Superior temporal gyrus (tissue), 1 donor: ENCODE measurements around the gene TRIM29.

ENCODE experiments used
- DNase-seq: peaks from one replicate; pipeline ENCODE4 v3.0.0-alpha.2; 2016; ENCODE audit errors: extremely low spot score

TRIM29 gene

DNA sequence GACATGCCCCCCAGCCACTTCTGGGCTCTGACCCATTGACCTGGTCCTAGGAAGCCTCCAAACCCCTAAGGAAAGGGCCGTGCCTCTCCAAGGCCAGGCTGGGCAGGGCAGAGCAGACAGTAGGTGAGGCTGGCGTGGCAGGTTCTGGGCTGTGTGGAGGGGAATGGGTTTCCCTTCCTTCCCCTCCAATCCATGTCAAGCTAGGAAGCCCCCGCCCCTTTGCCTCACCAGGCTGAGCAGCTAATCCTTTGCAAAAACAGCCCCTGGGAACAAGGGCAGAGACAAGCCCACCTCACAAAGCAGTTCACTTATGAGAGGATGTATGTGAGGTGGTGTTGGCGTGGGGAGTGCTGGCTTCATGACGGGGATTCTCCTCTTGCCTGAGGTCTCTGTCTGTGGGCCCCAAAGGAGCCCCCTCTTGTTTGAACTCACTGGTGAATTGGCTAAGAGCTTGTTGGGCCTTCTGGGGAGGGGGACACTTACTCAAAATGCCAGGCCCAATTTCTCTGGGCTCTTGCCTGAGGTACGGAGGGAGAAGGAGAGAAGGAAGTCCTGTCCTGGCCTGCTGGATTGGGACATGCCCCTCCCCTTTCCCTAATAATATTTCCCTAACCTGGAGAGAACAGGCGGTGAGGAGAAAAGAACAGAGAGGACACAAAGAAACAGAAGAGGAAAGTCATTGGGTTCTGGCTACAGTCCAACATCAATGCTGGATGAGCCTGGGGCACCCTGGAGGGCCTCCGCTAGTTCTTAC is 1.6 kb upstream of the TRIM29 start:
- DNase-seq: no peak

DNA sequence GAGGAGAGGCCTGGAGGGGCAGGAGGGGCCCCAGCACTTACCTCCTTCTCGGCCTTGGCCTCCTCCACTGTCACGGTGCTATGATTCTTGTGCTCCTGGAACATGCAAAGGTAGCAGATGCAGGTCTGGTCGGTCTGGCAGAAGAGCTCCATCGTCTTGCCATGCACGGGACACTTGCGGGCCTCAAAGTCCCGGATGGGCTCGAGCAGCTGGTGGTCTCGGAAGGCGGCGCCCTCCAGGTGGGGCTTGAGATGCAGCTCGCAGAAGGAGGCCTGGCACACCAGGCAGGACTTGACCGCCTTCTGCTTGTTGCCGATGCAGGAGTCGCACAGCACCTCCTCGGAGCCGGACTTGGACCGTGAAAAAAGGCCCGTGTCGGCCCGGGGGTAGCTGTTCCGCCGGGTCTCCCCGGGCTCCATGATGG is 714 bp downstream of the TRIM29 start:
- DNase-seq: no peak

GRCh38 chr11:120136356-120136755 is 1.6 kb downstream of the TRIM29 start:
- DNase-seq: no peak

DNA sequence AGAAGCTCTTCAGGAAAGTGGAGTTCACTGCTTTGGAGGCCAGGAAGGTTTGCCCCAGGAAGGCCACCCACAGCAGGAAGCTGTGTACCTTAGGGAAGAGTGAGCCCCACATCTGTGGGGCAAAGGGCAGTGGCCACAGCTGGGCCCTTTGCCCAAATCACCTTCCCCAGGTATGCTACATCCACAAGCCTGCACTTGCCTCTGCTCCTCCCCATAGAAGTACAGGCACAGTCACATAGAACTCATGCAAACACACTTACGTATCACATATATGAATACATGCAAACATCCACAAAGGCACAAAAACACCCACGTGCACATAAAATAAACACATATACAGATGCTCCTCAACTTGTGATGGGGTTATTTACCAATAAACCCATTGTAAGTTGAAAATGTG is 2.1 kb downstream of the TRIM29 start:
- no peak for DNase-seq

DNA sequence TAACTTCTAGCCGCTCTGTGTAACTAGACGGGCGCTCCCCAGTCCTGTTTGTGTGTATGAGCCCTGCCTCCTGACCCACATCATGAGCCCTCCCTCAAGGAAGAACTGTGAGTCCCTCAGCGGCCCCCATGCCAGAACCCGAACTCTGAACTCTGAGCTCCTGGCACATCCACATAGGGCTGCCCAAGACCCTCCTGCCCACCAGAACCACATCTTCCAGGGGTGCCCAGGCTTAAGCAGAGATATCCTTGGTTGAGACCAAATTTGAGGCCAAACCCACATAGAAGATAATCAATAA is 3.0 kb downstream of the TRIM29 start:
- DNase-seq: no peak

- DNase-seq: no peak
Measured at GRCh38 chr11:120134106-120134930, 3.6 kb downstream of the TRIM29 start.

- no peak for DNase-seq
Measured at GRCh38 chr11:120133216-120134105, 4.5 kb downstream of the TRIM29 start.

GRCh38 chr11:120132645-120133185 is 5.2 kb downstream of the TRIM29 start:
- DNase-seq: no peak

GRCh38 chr11:120131941-120132644 is 5.8 kb downstream of the TRIM29 start:
- DNase-seq: no peak

- DNase-seq: no peak
Measured at GRCh38 chr11:120130991-120131760, 6.7 kb downstream of the TRIM29 start.

DNA sequence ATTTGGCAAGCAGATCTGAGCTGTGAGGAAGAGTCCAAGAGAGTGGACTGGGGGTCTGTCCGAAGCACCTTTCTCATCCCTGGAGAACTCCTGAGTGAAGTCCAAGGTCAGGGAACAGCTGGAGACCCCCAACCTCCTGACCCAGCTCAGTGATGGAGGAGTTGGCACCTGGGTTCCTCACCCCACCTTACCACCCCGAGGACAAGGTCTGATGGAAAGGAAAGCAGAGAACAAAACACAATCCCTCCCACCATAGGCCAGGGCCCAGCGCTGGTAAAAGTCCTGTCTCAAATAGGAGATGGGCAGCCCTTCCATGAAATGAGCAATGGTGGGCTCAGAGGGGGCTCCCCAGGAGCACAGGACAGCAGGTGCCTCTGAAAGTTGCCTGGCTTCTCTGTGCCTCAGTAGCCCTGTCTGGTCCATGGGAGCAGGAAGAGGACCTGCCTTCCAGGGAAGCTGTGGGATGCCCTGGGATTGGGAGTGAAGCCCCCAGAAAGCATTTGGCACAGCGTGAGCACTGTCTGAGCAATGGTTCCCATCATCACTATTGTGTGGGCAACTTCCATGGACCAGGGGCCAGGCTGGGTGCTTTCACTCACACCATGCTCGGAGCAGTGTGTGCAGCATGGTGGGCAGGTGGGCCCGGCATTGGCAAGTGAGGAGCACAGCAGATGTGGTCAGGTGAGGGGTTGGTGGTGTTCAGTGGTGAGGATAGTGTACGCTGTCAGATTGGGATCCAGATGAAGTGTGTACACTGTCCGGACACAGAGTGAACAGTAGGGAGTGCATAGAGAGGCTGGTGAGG is 7.5 kb downstream of the TRIM29 start:
- no peak for DNase-seq

DNA sequence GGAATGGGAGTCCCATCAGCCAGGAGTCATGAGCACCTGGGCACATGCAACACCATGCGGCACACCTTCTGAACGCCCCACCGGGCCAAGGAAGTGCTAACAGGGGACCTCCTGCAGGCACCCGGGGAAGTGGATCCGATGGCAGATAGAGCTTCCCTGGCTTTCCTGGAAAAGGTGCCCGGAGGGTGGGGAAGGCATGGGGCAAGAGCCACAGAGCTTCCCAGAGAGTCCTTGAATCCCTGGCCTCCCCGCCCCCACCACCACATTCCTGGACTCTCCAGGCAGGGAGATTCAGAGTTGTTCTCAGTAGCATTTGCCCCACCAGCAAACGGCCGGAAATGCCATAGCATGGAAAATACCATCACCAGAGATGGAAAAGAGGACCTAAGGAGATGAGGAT is 8.3 kb downstream of the TRIM29 start:
- no peak for DNase-seq

GRCh38 chr11:120128392-120129119 is 9.4 kb downstream of the TRIM29 start:
- no peak for DNase-seq

DNA sequence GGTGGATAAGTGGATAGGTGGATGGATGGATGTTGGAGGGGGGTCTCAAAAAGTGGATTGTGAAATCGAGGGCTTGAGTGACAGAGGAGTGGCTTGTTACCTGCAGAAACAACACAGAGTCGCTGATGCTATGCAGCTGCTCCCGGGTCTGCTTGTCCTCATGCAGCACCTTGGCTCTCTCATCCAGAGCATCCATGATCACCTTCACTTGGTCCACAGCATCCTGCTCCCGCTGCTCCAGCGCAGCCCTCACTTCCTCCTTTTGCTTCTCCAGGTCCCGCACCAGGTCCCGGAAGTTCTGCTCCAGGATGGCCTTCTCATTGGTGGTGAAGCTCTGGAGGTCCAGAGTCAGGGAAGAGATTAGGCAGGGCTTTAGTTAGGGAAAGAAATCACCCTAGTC is 10.7 kb downstream of the TRIM29 start:
- DNase-seq: no peak

DNA sequence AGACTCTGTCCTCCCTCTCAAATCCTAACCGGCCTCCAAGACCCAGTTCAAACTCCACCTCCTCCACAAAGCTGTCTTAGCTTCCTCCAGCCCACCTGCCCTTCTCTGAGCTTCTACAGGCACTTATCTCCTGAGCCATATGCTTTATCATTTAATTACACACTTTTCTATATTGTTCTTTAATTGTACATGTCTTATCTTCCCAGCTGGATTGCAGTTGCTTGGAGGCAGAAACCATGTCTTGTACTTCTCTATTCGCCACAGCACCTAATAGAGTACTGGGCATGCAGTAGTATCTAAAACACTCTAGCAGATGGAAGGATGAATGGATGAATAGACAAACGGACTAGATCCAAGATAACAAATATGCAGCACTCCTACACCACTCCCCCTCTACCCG is 11.3 kb downstream of the TRIM29 start:
- no peak for DNase-seq

GRCh38 chr11:120125509-120125908 is 12.4 kb downstream of the TRIM29 start:
- no peak for DNase-seq

DNA sequence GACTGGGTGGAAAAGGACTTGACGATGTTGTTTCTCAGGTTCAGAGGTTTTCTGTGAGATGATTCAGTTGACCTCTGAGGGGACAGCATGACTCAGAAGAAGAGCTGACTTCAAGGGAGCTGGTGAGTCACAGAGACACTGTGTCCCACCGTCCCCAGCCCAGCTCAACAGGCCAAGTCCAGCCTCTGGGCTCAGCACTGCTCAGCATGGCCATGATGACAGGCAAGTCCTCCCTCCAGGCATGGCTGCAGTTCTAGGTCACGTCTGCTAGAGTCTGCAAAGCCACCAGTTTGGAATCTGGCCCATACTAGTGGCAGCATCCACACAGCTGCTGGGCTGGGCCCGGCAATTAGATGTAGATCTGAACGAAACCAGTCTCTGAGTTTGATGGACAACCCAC is 12.9 kb downstream of the TRIM29 start:
- DNase-seq: peak; percentile 18

DNA sequence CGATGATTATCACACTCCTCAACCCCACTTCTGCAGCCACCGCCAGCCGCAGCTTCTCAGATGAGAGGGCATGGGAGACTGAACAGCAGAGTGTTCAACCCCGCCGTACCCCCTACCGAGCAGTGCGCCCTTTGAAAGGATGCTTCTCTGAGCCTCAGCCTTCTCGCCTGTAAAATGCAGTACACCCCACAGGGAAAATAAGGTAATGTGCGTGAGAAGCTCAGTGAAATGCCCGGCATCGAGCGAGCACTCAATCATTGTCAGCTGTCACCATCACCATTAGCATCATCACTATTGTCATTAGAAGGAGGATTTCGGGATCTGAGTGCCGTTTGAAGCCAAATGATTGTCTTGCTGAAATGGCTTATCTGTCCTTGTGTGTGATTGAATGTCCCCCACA is 13.6 kb downstream of the TRIM29 start:
- no peak for DNase-seq

- DNase-seq: no peak
Measured at GRCh38 chr11:120123946-120124345, 14.0 kb downstream of the TRIM29 start.
